GM08714 (cell line): Measurements from ENCODE around the gene DOK5.

Experiments
- H3K4me3 ChIP-seq: fragments of 200-500 bp; sonication (Bioruptor generic); 2 replicates; pipeline ENCODE4 v1.5.1; 2014; ENCODE audit warnings: mild to moderate bottlenecking, low read length, inconsistent platforms
- ZNF274 ChIP-seq: IDR thresholded peaks from 2 replicates; pipeline ENCODE4 v1.6.1; 2012; ENCODE audit warnings: mild to moderate bottlenecking, low read depth, low read length

DOK5 gene

DNA sequence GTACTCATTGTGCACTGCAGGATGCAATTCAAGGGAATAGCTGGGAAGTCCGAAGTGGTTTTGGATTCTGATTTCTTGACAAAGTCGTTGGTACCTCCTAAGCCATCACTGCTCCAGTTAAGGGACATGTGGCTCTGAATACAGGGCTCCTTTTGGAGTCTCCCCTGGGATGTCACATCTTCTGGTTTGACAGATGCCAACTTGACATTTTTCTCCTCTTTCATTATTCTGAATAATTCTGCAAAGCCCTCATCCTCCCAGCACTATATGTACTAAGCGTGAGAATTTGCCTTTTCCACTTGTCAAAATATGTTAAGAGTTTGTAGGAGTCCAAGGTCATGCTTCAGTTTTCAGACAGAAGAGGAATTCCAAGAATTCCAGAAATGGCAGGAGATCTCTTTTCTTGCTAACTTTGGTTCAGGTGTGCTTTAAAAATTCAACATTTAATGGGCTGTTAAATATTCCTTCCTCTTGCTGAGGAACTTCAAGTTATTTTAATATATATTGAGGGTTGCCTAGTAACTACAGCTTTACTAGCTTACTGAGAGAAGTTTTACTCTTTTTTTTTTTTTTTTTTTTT is 38.7 kb downstream of the DOK5 start:
- H3K4me3 ChIP-seq: no peak overlapping the region
- TF ChIP-seq ZNF274: no peak

DNA sequence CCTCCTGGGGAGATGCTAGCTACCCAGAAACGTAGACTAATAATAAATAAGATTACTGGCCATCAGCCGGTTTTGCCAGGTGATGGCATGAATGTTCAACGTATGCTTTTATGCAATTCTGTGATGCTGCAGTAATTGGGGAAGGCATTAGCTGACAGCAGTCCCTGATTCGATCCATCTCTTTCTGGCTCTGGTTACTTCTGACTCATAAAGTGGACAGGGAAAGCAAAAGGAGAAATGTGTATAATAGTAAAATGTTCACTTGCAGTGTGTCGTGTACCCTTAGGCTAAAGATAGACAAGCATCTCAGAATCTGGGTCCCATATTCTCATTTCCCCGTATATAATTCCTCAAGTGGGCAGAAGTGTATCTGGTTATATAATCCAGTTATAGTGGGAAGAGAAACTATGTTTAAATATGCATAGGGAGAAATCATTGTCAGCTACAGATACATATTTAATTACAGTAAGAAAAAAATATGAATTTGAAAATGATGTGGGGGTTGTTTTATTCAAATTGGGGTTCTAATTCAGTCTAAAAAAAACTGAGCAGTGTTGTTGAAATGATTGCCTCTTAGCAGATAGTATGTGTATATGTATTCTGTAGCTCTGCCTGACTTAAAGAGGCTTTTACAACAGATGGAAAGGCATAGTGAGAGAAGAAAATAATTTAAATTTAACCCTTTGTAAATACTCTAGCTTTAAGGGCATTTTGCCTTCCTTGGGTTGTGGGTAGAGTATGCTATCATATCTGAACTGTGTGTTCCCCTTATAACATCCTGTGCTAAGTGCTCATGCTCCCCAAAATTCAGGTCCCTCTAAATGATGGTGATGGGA is 40.6 kb downstream of the DOK5 start:
- H3K4me3 ChIP-seq: no peak overlapping the region
- TF ChIP-seq ZNF274: no peak

DNA sequence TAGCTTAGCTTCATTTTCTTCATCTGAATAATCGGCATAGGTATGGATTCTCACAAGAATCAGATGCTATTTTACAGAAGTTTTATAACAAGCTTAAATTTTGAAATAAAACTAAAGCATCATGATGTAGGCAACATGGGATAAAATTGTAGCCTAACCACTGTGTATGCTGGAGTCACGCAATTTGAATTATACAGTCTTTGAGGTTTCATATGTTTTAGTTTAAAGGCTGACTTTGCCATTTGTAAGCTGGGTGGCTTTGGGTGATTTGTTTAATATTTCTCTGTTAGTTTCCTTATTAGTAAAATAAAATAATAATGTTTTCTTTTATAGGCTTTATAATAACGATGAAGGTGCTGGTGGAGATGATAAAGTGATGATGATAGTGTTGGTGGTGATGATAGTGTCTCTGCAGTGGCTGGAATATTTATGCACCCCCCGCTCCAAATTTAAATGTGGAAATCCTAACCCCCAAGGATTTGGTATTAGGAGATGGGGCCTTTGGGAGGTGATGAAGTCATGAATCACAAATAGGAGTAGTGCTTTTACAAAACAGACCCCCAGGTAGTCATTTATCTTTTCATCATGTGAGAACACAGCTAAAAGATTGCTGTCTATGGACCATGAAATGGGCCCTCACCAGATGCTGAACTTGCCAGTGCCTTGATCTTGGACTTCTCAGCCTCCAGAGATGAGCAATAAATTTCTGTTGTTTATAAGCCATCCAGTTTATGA is 42.0 kb downstream of the DOK5 start:
- no peak for TF ChIP-seq ZNF274
- H3K4me3 ChIP-seq: no peak overlapping the region

DNA sequence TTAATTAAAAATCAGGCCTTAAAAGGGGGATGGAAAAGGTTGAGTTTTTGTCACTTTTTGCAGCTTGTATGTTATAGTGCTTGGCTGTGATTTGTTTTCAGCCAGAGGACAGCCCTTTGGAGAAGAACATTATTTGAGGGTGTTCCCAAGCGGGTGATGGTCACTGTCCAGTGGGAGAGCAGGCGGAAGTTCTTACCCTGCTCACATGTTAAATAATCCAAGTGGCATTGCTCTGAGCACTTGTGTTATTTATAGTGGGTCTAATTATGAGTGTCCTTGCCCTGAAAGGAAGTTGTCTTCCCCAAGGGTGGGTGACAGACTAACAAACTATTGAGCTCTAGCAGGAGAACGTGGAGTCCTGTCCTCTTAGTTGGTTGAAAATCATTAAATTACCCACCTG is 49.5 kb downstream of the DOK5 start:
- TF ChIP-seq ZNF274: no peak

DNA sequence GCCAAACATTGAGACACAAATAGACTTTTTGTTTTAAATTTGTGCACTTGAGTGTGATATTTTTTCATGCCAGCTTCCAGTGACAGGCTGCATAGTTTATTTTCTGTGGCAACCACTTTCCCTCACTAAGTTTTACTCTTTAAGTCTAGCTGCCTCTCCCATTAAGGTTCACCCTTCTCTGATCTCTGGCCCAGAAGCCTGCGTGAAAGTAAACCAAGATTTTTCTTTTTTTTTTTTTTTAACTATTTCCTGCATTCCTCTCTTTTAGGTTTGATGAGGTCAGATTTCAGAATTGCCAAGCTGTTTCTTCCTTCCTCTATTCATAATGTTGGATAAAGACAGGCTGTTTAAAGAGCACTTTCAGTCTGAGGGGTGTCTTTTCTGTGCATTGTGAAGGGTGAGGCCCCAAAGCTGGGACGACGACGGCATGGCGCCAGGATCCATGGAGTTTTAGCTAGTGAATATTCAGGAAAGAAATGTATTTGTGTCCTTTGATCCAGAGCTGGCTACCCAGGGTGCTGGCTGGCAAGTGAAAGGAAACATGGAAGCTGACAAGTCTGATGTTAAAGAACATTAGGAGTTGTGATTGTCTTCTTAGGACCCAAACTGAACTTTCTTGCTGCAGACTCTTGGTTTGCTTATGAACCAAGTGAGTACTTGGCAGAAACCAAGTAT is 50.7 kb downstream of the DOK5 start:
- H3K4me3 ChIP-seq: no peak overlapping the region
- TF ChIP-seq ZNF274: no peak

More for the DNA sequence above, 49.5 kb downstream of the DOK5 start:
- no peak overlapping the region for H3K4me3 ChIP-seq

DNA sequence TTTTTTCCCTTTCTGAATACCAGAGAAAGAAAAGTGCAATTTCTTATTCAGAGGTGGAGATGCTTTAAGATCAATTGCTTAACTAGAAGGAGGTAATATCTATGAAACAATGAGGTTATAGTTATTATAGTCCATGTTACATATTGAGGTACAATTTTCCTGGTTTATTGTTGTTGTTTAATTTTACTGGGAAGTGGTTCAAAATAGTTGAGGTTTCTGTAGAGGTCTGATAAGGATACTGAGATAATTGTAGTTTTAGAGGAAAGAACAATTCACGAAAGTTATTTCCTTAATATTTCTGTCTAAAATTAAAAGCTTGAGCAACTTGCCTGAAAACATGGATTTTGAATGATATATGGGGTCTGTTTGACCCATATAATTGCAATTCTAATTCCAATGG is 51.4 kb downstream of the DOK5 start:
- H3K4me3 ChIP-seq: no peak overlapping the region
- TF ChIP-seq ZNF274: no peak

DNA sequence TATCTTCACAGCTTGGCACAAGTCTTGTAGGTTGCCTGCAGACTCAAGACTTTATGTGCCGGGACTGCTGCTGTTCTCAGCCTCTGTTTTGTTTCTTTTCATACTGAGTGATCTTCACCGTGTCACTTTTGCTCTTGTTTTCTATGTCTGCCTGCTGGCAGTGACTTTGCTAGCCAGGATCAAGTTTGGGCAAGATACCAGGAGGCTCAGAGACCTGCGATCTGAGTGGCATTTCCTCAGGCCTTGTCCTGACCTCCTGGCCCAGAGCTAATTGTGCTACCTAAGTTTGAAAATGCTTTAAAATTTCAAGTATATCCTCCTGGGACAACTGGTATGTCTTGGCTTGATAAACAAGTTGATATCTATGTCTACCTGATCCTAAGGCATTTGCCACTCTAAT is 57.2 kb downstream of the DOK5 start:
- H3K4me3 ChIP-seq: no peak overlapping the region
- no peak for TF ChIP-seq ZNF274

DNA sequence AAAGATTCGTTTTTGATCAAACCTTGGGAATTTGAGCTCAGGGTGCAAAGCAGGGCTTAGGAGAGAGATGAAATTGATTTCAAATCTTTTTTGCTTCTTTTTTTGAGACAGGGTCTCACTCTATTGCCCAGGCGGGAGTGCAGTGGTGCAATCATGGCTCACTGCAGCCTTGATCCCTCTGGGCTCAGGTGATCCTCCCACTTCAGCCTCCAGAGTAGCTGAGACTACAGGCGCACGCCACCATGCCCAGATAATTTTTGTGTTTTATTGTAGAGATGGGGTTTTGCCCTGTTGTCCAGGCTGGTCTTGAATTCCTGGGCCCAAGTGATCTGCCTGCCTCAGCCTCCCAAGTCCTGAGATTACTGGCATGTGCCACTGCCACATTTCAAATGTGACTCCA is 58.7 kb downstream of the DOK5 start:
- no peak overlapping the region for H3K4me3 ChIP-seq
- no peak for TF ChIP-seq ZNF274

DNA sequence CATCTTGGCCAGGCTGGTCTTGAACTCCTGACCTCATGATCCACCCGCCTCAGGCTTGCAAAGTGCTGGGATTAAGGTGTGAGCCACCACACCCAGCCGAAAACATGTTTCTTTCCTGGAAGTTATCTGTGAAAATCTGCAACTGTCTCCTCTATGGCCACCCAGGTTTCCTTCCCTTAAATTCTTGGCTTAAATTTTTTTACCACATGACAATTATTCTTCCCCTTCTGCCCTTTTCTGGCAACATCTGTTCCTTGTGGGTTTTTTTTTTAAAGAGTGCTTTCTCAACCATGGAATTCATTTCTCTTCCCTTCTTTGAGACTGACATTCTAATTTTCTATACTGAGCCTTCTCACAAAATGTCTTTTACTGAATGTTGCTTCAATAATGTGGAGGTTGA is 59.6 kb downstream of the DOK5 start:
- no peak for TF ChIP-seq ZNF274

DNA sequence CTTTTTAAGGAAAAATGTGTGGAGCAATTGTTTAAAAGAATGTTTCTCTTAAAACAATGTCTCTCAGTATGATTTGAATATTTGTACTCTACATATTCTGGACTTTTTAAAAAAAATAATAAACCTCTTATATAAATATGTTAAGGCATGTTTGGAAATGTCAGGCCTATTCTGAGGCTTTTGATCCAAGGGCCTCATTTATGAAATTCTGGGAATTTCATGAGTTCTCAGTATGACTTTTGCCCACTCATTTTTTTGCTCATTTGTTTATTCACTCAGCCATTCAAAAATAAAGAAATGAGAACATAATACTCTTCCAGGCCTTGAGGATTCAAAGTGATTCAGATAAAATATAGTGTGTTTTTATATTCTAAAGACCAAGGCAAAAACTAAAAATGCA is 60.4 kb downstream of the DOK5 start:
- TF ChIP-seq ZNF274: no peak

More for the DNA sequence above, 59.6 kb downstream of the DOK5 start:
- H3K4me3 ChIP-seq: no peak overlapping the region

DNA sequence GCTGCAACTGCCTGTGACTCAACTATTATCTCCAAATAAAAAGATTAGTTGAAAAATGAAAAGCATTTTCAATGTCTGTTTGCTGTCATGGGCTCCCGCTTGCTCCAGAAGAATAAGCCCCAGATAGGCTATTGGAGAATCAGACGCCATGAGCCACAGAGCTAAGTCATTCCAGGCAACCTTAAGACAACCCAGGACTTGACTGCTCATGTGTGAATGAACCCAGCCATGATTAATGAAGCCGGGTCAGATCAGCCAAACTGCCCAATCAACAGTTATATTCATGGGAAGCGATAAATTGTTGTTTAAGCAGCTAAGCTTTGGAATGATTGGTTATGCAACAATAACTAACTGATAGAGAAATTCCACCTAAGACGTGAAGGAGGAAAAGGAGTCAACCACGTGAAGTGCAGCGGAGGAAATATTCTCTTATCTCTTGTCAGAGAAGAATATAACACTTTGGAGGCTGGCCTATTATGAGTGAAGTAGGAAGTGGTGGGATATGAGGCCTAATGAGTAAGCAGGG is 64.2 kb downstream of the DOK5 start:
- no peak for TF ChIP-seq ZNF274
- H3K4me3 ChIP-seq: no peak overlapping the region

More for the DNA sequence above, 60.4 kb downstream of the DOK5 start:
- H3K4me3 ChIP-seq: no peak overlapping the region

DNA sequence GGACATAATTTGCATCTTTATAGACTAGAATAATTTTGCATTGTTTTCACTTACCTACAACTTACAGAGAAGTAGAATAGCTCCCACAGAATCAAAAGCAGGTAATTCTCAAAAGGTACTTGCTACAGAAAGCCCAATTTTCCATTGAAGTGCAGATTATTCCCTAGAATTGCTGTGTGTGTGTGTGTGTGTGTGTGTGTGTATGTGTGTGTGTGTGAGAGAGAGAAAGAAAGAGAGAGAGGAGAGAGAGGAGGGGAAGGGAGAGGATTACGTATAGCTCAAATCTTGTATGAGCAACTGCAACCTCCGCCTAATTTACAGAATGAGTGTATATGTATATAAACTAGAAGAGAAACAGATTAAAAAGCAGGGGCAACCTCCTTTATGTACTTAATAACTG is 68.0 kb downstream of the DOK5 start:
- no peak for TF ChIP-seq ZNF274
- no peak overlapping the region for H3K4me3 ChIP-seq

DNA sequence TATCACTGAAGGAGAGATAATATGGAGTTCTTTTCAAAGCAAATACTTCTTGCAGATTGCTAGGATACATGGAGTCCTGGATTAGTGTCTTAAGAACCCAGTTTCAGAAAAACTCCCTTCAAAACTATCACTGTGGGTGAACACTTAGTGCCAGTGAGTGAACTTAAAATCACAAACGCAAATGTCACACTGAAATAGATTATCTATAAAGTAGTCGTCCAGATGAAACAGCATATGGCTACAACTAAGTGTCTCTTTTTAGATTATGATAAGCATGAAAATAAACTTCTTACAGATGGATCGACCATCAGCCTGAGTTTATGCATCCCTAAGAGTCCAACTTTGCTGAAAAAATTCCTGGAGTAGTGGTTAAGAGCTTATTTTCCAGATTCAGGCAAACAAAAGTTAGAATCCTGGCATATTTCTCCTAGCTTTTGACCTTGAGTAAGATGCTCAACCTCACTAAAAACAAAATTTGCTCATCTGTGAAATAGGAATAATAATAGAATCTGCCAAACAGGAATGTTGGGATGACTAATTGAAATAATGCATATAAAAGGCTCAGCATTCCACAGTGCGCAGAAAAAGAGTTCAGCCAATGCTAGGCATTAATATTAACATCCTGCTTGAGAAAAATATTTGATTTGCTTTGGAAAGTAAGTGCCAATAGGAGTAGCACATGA is 70.4 kb downstream of the DOK5 start:
- H3K4me3 ChIP-seq: no peak overlapping the region
- TF ChIP-seq ZNF274: no peak

DNA sequence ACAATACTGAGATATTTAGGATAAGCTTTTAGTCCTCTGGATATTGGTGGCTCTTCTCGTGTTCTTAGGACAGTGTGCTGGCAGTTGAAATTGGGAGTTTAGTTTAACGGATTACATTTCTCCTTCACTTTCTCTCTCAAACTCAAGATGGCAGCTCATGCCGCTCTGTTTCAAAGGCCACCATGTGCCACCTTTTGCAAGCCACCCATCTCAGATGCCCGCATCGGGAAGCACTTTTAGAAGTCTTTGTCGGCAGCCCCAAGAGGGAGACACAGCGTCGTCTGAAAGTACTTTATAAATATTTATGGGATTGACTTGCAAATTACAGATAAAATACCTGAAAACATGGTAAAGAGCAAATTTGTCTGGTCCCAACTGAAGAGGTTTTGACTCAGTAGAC is 73.5 kb downstream of the DOK5 start:
- no peak overlapping the region for H3K4me3 ChIP-seq
- TF ChIP-seq ZNF274: no peak
